GM10847 (cell line): ENCODE data around the gene NKIRAS2.

Experiments used
- POLR2A ChIP-seq: IDR thresholded peaks from 2 replicates; pipeline ENCODE4 v1.6.1; 2011; ENCODE audit not compliant: insufficient read length; ENCODE audit errors: extremely low read depth

Gene NKIRAS2

GRCh38 chr17:41986634-41987033 lies 33.3 kb upstream of the NKIRAS2 start:
- TF ChIP-seq POLR2A: no peak

GRCh38 chr17:41987642-41988041 lies 32.2 kb upstream of the NKIRAS2 start:
- no peak for TF ChIP-seq POLR2A

- TF ChIP-seq POLR2A: no peak
Measured at GRCh38 chr17:41988418-41988817, 31.5 kb upstream of the NKIRAS2 start.

GRCh38 chr17:41989702-41990419 lies 30.0 kb upstream of the NKIRAS2 start:
- no peak for TF ChIP-seq POLR2A

GRCh38 chr17:41992576-41992975 lies 27.3 kb upstream of the NKIRAS2 start:
- no peak for TF ChIP-seq POLR2A

GRCh38 chr17:41996855-41997164 lies 23.1 kb upstream of the NKIRAS2 start:
- TF ChIP-seq POLR2A: no peak

GRCh38 chr17:41998497-41998896 lies 21.4 kb upstream of the NKIRAS2 start:
- TF ChIP-seq POLR2A: no peak

- no peak for TF ChIP-seq POLR2A
Measured at GRCh38 chr17:42000413-42001133, 19.3 kb upstream of the NKIRAS2 start.

GRCh38 chr17:42001729-42002128 lies 18.2 kb upstream of the NKIRAS2 start:
- TF ChIP-seq POLR2A: no peak

GRCh38 chr17:42002175-42002791 lies 17.6 kb upstream of the NKIRAS2 start:
- TF ChIP-seq POLR2A: no peak

GRCh38 chr17:42002792-42003301 lies 17.0 kb upstream of the NKIRAS2 start:
- TF ChIP-seq POLR2A: no peak

- TF ChIP-seq POLR2A: no peak
Measured at GRCh38 chr17:42005166-42005565, 14.7 kb upstream of the NKIRAS2 start.

- no peak for TF ChIP-seq POLR2A
Measured at GRCh38 chr17:42009170-42009569, 10.7 kb upstream of the NKIRAS2 start.

GRCh38 chr17:42010898-42011516 lies 8.9 kb upstream of the NKIRAS2 start:
- no peak for TF ChIP-seq POLR2A

- no peak for TF ChIP-seq POLR2A
Measured at GRCh38 chr17:42016411-42016831, 3.5 kb upstream of the NKIRAS2 start.
